ENCODE measurements around the gene SUGCT. TPM values are rescaled to one million over a fixed set of nuclear protein-coding genes. Genes with fewer than 3 reads are reported as not detected.

SUGCT gene
- total RNA-seq, 2 donors from 2014 or later, result 0.68 to 2.5 TPM

DNA sequence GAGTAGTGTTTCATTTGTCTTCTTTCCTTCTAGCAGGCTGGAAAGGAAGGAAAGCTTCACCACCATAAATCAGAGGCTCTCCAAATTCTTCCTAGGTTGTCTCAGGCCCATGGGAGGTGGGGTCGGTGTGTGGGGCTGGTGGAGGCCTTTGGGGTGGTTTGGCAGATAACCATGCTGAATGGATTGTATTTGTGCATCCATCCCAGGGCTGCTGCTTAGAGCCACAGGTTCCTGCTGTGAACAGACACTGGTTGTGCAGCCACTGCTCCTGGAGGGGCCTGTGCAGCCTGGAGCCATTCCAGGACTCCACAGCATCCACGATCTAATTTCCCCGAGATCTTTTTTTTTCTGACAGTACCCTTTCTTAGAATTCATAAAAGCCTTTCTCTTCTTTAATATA lies 741.8 kb downstream of the SUGCT start:
- Mint-ChIP-seq H3K4me3 (no peak overlapping the region), H3K4me1 (no peaks in the 10 kb centered on the region), H3K27me3 (no peaks in the 10 kb centered on the region), H3K36me3 (ENCODE audit: low read depth) (no peaks in the 10 kb centered on the region), H3K27ac (no peak overlapping the region)
- no peaks in the 10 kb centered on the region for H3K9me3 ChIP-seq (ENCODE audit: control insufficient read depth, low read length, poor library complexity, severe bottlenecking)
- ATAC-seq (no peak), DNase-seq (no peak)

DNA sequence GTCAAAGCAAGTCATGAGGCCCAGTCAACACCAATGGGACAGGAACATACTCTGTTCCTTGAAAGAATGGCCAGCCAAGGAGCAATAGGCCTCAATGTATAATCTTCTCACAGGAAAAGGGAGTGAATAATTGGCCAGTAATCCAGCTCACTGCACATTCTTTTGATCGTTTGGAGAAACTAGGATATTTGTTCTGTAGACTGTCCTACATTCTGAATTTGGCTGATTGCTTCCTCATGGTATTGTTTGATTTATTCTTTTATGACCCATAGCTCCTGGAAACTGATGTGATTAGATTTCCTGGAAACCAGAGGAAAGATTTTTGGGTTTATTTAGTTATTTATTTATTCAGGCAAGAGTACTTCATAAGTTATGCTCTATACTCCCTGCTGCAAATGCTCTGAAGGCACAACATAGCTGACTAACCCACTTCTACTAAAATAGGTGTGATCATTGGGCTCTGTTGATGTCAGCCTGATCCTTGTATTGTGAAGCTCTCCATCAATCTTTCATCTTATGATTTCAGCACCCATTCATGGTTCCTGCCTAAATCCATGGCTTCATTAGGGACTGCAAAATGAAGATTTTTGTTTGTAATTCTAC lies 745.2 kb downstream of the SUGCT start:
- no peak for DNase-seq
- H3K27ac Mint-ChIP-seq, result no peak overlapping the region
- H3K9me3 ChIP-seq (ENCODE audit: control insufficient read depth, low read length, poor library complexity, severe bottlenecking), result no peaks in the 10 kb centered on the region
- H3K36me3 Mint-ChIP-seq (ENCODE audit: low read depth), result no peaks in the 10 kb centered on the region
- no peak for ATAC-seq
- H3K4me3 Mint-ChIP-seq, result no peak overlapping the region
- H3K27me3 Mint-ChIP-seq, result no peaks in the 10 kb centered on the region
- no peaks in the 10 kb centered on the region for H3K4me1 Mint-ChIP-seq

DNA sequence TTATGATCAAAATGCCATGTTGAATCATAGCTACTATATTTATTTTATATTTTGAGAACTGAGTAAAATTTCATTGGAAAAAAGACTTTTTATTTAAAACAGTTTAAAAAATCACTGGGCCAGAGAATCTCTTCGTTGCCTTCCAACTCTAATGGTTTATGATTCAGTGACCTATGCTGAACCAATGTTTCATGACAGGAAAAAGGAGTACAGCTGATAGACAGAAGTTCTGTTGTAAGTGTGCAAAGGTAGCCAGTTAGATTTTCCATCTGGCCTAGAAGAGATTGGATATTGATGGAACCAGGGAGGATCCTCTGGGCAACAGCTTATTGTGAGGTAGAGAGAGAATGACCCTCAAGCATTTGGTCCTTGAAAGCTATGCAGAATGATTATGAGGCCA lies 745.8 kb downstream of the SUGCT start:
- H3K9me3 ChIP-seq (ENCODE audit: control insufficient read depth, low read length, poor library complexity, severe bottlenecking), result no peaks in the 10 kb centered on the region
- ATAC-seq (no peak), DNase-seq (no peak)
- Mint-ChIP-seq H3K36me3 (ENCODE audit: low read depth) (no peaks in the 10 kb centered on the region), H3K4me3 (no peak overlapping the region), H3K4me1 (no peaks in the 10 kb centered on the region), H3K27ac (no peak overlapping the region), H3K27me3 (no peaks in the 10 kb centered on the region)

DNA sequence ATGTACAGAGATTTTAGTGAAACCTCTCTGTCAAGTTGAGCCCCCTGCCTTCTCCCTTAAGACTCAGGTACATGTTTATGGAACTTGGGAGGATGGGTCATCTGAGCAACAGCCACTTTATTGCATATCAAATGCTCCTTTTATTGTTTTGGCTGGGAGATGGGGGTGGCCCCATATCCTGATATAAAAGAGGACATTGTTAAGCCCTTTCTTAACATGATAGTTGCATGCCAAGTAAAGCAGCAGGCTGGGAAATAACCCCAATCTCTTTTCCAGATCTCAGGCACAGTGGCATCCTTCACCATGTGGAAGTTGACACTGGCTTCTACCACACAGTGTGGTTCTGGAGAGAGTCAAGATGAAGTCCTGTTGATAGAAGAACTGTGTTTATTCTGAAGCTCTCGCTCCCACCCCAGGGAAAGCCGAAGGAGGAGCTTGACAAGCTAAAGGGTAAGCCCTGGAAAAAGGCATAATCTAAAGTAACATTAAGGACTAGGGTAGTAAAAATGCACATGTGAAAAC lies 746.7 kb downstream of the SUGCT start:
- H3K27me3 Mint-ChIP-seq, result no peaks in the 10 kb centered on the region
- no peak overlapping the region for H3K27ac Mint-ChIP-seq
- no peak overlapping the region for H3K4me3 Mint-ChIP-seq
- DNase-seq, result no peak
- H3K4me1 Mint-ChIP-seq, result no peaks in the 10 kb centered on the region
- no peaks in the 10 kb centered on the region for H3K36me3 Mint-ChIP-seq (ENCODE audit: low read depth)
- no peaks in the 10 kb centered on the region for H3K9me3 ChIP-seq (ENCODE audit: control insufficient read depth, low read length, poor library complexity, severe bottlenecking)
- ATAC-seq, result no peak

DNA sequence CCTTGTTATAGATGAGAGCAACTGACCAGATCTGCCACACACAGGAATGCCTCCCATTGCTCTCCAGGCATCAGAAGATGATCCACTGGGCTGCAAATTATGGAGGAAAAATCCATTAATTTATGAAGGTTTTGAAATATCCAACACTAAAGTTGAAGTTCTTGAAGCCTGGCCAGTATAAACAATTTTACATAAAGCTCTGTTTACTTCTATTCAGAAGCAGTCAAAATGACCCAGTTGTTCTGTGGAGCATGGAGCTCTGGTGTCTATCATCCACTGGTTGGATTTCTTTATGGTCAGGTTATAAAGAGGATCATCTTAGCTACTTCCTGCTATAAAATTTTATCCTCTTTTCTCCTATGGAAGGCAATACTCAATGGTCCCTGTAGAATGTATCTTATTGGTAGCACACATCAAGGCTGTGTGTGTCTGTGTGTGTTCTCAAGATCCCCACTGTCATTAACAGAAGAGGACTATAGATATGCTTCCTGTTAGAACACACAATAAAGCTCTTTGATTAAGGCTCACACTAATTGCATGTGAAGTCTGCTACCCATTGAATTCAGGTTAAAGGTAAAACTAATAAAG lies 747.4 kb downstream of the SUGCT start:
- H3K4me1 Mint-ChIP-seq, result no peaks in the 10 kb centered on the region
- H3K27me3 Mint-ChIP-seq, result no peaks in the 10 kb centered on the region
- no peak overlapping the region for H3K27ac Mint-ChIP-seq
- ATAC-seq (no peak), DNase-seq (no peak)
- no peaks in the 10 kb centered on the region for H3K36me3 Mint-ChIP-seq (ENCODE audit: low read depth)
- no peaks in the 10 kb centered on the region for H3K9me3 ChIP-seq (ENCODE audit: control insufficient read depth, low read length, poor library complexity, severe bottlenecking)
- no peak overlapping the region for H3K4me3 Mint-ChIP-seq

DNA sequence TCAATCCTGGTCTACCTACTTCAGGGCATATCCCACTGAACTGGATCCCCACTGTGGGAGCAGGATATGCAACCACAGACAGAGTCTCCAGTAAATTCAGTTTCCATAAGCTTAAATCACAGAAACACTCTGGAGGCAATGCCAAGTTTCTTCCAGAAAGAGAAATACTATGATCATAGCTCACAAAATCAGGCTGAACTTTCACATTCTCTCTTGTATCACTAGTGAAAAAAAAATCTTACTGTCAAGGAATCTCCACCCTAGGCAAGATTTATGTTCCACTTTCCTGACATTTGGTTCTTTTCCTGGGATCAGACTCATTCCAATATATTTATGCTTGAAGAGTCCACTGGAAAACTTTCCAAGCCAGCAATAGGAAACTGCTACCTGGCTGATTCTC lies 749.0 kb downstream of the SUGCT start:
- Mint-ChIP-seq H3K27ac (no peak overlapping the region), H3K27me3 (no peaks in the 10 kb centered on the region), H3K36me3 (ENCODE audit: low read depth) (no peaks in the 10 kb centered on the region), H3K4me3 (no peak overlapping the region), H3K4me1 (no peaks in the 10 kb centered on the region)
- DNase-seq, result no peak
- peaks cover 3% of the 10 kb centered on the region for H3K9me3 ChIP-seq (ENCODE audit: control insufficient read depth, low read length, poor library complexity, severe bottlenecking)
- ATAC-seq, result no peak

DNA sequence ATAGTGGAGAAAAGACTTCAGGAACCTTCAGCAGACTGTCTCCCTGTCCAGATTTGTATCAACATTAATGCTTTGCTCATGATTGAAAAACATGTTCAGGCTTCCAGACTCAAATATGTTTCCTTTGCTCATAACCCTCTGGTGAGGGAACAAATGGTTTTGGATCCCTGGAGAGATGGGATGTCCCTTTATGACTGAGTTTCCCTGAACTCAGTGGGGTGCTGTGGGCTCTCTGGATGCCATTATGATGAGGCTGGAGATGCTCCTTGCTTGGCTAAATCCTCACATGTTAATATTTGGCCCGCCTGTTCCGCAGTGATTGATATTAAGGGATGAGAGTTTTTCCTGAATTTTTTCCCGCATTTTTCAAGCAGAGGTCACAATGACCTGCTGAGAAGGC lies 749.4 kb downstream of the SUGCT start:
- Mint-ChIP-seq H3K4me3 (no peak overlapping the region), H3K36me3 (ENCODE audit: low read depth) (no peaks in the 10 kb centered on the region), H3K4me1 (no peaks in the 10 kb centered on the region), H3K27ac (no peak overlapping the region), H3K27me3 (no peaks in the 10 kb centered on the region)
- peaks cover 3% of the 10 kb centered on the region for H3K9me3 ChIP-seq (ENCODE audit: control insufficient read depth, low read length, poor library complexity, severe bottlenecking)
- DNase-seq (no peak), ATAC-seq (no peak)

DNA sequence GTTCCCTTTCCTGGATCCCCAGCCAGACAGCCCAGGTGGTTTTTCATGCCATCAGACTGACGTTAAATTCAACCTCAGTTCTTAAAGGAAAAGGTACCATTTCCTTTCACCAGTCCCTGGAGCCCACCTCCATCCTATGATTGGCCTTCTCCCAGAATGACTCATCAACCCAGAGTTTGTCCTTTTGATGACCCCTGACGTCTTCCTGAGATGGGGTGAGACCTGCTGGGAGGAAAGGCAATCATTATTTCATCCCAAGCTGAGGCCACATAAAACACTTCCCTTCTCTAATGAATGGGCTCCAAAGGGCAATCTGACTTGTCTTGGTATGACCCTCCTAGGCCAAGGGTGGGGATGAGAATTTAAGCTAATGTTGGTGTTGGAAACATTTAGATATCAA lies 750.7 kb downstream of the SUGCT start:
- H3K27me3 Mint-ChIP-seq, result no peaks in the 10 kb centered on the region
- no peak for DNase-seq
- H3K9me3 ChIP-seq (ENCODE audit: control insufficient read depth, low read length, poor library complexity, severe bottlenecking), result peaks cover 3% of the 10 kb centered on the region
- H3K36me3 Mint-ChIP-seq (ENCODE audit: low read depth), result no peaks in the 10 kb centered on the region
- ATAC-seq, result no peak
- H3K4me3 Mint-ChIP-seq, result no peak overlapping the region
- no peak overlapping the region for H3K27ac Mint-ChIP-seq
- no peaks in the 10 kb centered on the region for H3K4me1 Mint-ChIP-seq

DNA sequence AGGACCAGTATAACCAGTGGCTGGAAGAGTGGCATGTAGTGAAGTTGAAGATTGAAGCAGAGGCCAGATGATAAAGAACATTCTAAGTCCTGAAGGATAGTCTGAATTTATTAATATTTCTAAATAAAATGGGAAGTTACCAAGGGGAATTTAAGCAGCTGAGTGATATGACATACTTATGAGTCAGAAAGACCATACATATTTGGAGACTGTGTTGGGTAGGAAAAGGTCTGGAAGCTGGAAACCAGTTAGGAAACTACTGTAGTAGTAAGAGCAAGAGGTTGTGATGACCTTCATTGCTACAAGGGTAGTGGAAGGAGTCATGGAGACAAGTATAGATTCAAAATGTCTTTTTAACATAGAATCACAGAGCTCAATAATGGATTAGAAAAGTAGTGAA lies 752.3 kb downstream of the SUGCT start:
- Mint-ChIP-seq H3K36me3 (ENCODE audit: low read depth) (no peaks in the 10 kb centered on the region), H3K27me3 (no peaks in the 10 kb centered on the region), H3K4me3 (no peak overlapping the region), H3K4me1 (no peaks in the 10 kb centered on the region), H3K27ac (no peak overlapping the region)
- no peak for ATAC-seq
- DNase-seq, result no peak
- peaks cover 3% of the 10 kb centered on the region for H3K9me3 ChIP-seq (ENCODE audit: control insufficient read depth, low read length, poor library complexity, severe bottlenecking)

DNA sequence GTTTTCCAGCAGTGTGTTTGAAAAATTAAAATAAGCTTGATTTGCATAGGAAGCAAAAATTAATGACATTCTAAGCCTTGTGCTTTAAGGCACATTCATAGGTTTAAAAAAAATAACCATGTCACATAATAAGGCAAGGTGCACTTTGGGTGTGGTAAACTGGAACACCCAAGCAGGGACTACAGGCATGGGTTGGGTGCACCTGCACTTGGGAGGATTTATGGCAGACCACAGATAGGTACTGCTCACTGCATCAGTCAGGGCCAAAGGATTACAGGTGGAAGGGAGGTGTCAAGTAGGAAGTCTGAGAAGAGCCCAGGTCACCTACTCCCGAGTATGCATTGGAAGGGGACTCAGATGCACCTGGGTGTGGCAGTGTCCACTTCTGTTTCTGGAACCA lies 753.7 kb downstream of the SUGCT start:
- H3K4me1 Mint-ChIP-seq, result no peaks in the 10 kb centered on the region
- no peak overlapping the region for H3K27ac Mint-ChIP-seq
- H3K36me3 Mint-ChIP-seq (ENCODE audit: low read depth), result no peaks in the 10 kb centered on the region
- H3K27me3 Mint-ChIP-seq, result no peaks in the 10 kb centered on the region
- ATAC-seq, result no peak
- DNase-seq, result no peak
- H3K9me3 ChIP-seq (ENCODE audit: control insufficient read depth, low read length, poor library complexity, severe bottlenecking), result peaks cover 3% of the 10 kb centered on the region
- H3K4me3 Mint-ChIP-seq, result no peak overlapping the region

DNA sequence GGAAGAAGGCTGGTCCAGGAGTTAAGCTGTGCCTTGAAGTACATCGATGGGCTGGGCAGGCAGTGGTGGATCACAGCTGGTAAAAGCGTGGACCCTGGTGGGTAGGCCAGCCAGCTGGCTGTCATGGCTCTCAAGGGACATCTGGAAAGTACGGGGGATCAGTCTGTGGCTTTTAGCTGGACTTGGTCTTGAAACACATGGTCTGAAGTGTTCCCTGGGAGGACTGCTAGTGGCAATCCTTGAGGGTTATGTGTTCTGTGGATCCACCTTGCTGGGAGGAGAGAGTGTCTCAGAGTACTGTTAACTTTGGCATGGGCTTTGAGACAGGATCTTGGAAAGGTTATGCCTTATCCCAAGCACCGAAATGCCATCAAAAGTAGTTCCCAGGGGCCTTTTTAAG lies 754.3 kb downstream of the SUGCT start:
- no peak for ATAC-seq
- H3K27ac Mint-ChIP-seq, result no peak overlapping the region
- H3K4me1 Mint-ChIP-seq, result no peaks in the 10 kb centered on the region
- no peaks in the 10 kb centered on the region for H3K27me3 Mint-ChIP-seq
- DNase-seq, result no peak
- H3K36me3 Mint-ChIP-seq (ENCODE audit: low read depth), result no peaks in the 10 kb centered on the region
- H3K9me3 ChIP-seq (ENCODE audit: control insufficient read depth, low read length, poor library complexity, severe bottlenecking), result peaks cover 3% of the 10 kb centered on the region
- H3K4me3 Mint-ChIP-seq, result no peak overlapping the region

DNA sequence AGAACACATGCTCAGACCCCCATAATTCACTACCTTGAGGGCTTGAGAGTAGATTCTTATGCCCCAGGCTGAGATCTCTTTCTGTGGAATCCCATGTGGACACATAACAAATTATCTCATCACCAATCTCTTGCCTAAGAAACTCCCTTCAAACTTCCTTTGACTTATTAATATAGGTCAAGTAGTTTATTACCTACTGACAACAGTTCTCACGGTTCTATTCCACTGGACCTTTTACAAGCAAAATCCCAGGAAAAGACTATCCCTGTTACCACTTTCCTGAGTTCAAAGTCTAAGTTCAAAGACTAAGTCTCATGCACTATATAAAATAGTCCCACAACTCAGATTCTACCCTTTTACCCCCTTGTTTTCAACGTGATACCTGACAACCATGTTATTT lies 754.7 kb downstream of the SUGCT start:
- Mint-ChIP-seq H3K27me3 (no peaks in the 10 kb centered on the region), H3K27ac (no peak overlapping the region), H3K36me3 (ENCODE audit: low read depth) (no peaks in the 10 kb centered on the region)

DNA sequence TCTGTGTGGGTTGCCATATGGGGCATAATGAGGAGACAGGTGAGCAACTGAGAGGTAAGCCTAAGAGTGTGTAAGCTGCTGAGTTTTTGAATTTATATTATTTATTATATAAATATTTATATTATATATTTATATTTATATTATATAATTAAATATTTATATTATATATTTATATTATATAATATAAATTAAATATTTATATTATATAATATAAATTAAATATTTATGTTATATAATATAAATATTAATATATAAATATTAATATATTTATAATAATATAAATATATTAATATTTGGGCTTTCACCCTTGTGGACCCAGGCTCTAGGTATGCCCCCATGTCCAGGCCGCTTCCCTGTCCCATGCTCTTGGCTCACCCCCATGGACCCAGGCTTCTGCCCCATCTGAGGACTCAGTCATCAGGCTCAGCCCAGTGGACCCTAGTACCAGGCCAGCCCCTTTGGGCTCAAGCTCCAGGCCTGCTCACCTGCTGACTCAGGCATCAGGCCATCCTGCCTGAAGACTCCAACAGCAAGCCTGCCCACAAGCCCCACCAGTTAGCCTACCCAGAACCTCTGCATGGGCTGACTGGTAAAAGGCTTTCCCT lies 755.4 kb downstream of the SUGCT start:
- H3K9me3 ChIP-seq (ENCODE audit: control insufficient read depth, low read length, poor library complexity, severe bottlenecking), result peaks cover 3% of the 10 kb centered on the region
- no peak for ATAC-seq
- no peak overlapping the region for H3K27ac Mint-ChIP-seq
- H3K36me3 Mint-ChIP-seq (ENCODE audit: low read depth), result no peaks in the 10 kb centered on the region
- H3K4me1 Mint-ChIP-seq, result no peaks in the 10 kb centered on the region
- DNase-seq, result no peak
- H3K27me3 Mint-ChIP-seq, result no peaks in the 10 kb centered on the region
- no peak overlapping the region for H3K4me3 Mint-ChIP-seq

More for the DNA sequence above, 754.7 kb downstream of the SUGCT start:
- peaks cover 3% of the 10 kb centered on the region for H3K9me3 ChIP-seq (ENCODE audit: control insufficient read depth, low read length, poor library complexity, severe bottlenecking)
- H3K4me3 Mint-ChIP-seq, result no peak overlapping the region
- H3K4me1 Mint-ChIP-seq, result no peaks in the 10 kb centered on the region
- no peak for ATAC-seq
- no peak for DNase-seq

DNA sequence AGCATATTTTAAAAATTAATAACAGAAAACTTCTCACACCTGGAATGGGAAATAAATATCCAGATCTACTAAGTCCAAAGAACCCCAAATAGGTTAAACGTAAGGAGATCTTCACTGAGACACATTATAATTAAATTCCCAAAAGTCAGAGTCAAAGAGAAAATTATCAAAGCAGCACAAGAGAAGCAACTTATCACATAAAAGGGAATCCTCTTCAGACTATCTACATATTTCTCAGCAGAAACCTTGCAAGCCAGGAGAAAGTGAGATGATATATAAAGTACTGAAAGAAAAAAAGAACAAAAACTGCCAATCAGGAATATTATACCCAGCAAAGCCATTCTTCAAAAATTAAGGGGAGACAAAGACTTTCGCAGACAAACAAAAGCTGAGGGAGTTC lies 756.4 kb downstream of the SUGCT start:
- H3K36me3 Mint-ChIP-seq (ENCODE audit: low read depth), result no peaks in the 10 kb centered on the region
- H3K27ac Mint-ChIP-seq, result no peak overlapping the region
- H3K4me1 Mint-ChIP-seq, result no peaks in the 10 kb centered on the region
- H3K4me3 Mint-ChIP-seq, result no peak overlapping the region
- H3K9me3 ChIP-seq (ENCODE audit: control insufficient read depth, low read length, poor library complexity, severe bottlenecking), result peaks cover 3% of the 10 kb centered on the region
- ATAC-seq (no peak), DNase-seq (no peak)
- H3K27me3 Mint-ChIP-seq, result no peaks in the 10 kb centered on the region
